Heart left ventricle (tissue), 16 donors: ENCODE measurements around the gene ATPAF2. TPM values are rescaled to one million over a fixed set of nuclear protein-coding genes. Genes with fewer than 3 reads are reported as not detected.

Source experiments
- ATAC-seq, 4 donors: fragments of 200-7000 bp; cut with Tn5 transposase; one replicate each; pipeline ENCODE4 v1.9.1; 2020 to 2022; ENCODE audit warnings: moderate library complexity in 4 of 4, mild to moderate bottlenecking in 3 of 4, moderate number of reproducible peaks in 1 of 4
- DNase-seq, 5 donors: peaks; one replicate each; pipeline ENCODE4 v3.0.0-alpha.2; 2020
- H3K27ac ChIP-seq, 12 donors: fragments of 200-600 bp; sonication (generic) in 4 of 12; one replicate each; pipeline versions ENCODE4 v1.5.0 to v1.8.0; 2016 to 2022; ENCODE audit warnings: mild to moderate bottlenecking in 2 of 12
- H3K27me3 ChIP-seq, 9 donors: fragments of 200-600 bp; sonication (generic) in 2 of 9; one replicate each; pipeline versions ENCODE4 v1.5.1 to v1.8.0; 2016 to 2022; ENCODE audit warnings: mild to moderate bottlenecking in 3 of 9
- H3K36me3 ChIP-seq, 9 donors: fragments of 200-600 bp; sonication (generic) in 2 of 9; one replicate each; pipeline versions ENCODE4 v1.5.0 to v1.8.0; 2018 to 2022; ENCODE audit warnings: mild to moderate bottlenecking in 2 of 9
- H3K4me1 ChIP-seq, 12 donors: fragments of 200-600 bp; sonication (generic) in 4 of 12; one replicate each; pipeline versions ENCODE4 v1.5.0 to v1.8.0; 2016 to 2022; ENCODE audit warnings: mild to moderate bottlenecking in 3 of 12
- H3K4me3 ChIP-seq, 12 donors: fragments of 200-600 bp; sonication (generic) in 4 of 12; one replicate each; pipeline versions ENCODE4 v1.5.0 to v1.8.0; 2017 to 2022; ENCODE audit warnings: mild to moderate bottlenecking in 9 of 12, moderate library complexity in 4 of 12
- H3K9me3 ChIP-seq, 12 donors: fragments of 200-600 bp; sonication (generic) in 4 of 12; one replicate each; pipeline versions ENCODE4 v1.5.0 to v1.8.0; 2016 to 2022; ENCODE audit warnings: mild to moderate bottlenecking in 1 of 12
- CTCF ChIP-seq, 12 donors: fragments of 200-600 bp; sonication (generic) in 4 of 12; IDR thresholded peaks; one replicate each; pipeline versions ENCODE4 v1.5.0 to v1.8.0; 2018 to 2022; ENCODE audit warnings: antibody characterized with exemption in 12 of 12, mild to moderate bottlenecking in 5 of 12
- POLR2A ChIP-seq, 2 donors: fragments of 450-650 bp; IDR thresholded peaks; one replicate each; pipeline ENCODE4 v1.6.1; 2017; ENCODE audit warnings: antibody characterized with exemption in 2 of 2, mild to moderate bottlenecking in 2 of 2, moderate library complexity in 2 of 2
- WGBS, 4 donors: extraction: QIAGEN DNeasy Blood & Tissue Kit in 2 of 4; methylation state at CpG; one replicate each; pipeline versions ENCODE4 v1.1.5 to v1.1.7; 2013 to 2018; 5-methylcytosine and 5-hydroxymethylcytosine counted together
- intact Hi-C, 10 donors: fragments of 100-400 bp; cut with DNase I; formaldehyde crosslinking; loops; one replicate each; pipeline versions ENCODE4 v1.11.1 to v1.14.2; 2022
- polyA plus RNA-seq, 2 donors: library from polyadenylated mRNA; stranded (reverse); fragments of 200-250 nt; gene quantifications; one replicate each; pipeline ENCODE4 v1.2.3, GENCODE V29; 2013
- total RNA-seq, 9 donors: library from RNA; depleted of rRNA in 2 of 9; stranded (reverse); fragments of >200 nt in 2 of 9; fragmentation: NEBNext Ultra II Directional in 3 of 9; extraction: Animal tissue kit (Norgen Biotek cat#: 25700) in 3 of 9; gene quantifications; one replicate each; pipeline versions ENCODE4 v1.1.0 to v1.2.4, GENCODE V29; 2016 to 2023
- donor health status: ischemic (EF 13 %, LVEDD 7.1; RV severe dilation, severe dysfunction).
- donor health status: healthy with polysubstance abuse.
- donor health status: DM: no; HTN: yes; CAD: no.
- donor health status: DM: no; HTN: no; CAD: no.
- donor health status: ischemic (EF 25% LVEDD 6.9; RV normal size, moderate dysfunction).
- donor health status: ischemic (EF 25% LVEDD 5.7; RV mildly dilated, moderate dysfunction).
- donor health status: healthy.
- donor health status: DM: yes; HTN: yes; CAD: no.
- donor health status: ischemic (EF 35%, LVEDD 5.7; RV mildly dilated, moderate dysfunction).
- donor health status: nonischemic (EF 11% LVEDD 7.7; RV severe dilation, severe dysfunction).
- donor health status: DM: yes; HTN: yes; CAD: no.
- donor health status: PGD.
- donor health status: ischemic (EF 29% LVEDD 5.4; RV normal size, mild dysfunction).
- donor health status: nonischemic (EF 23%, LVEDD 6.1; RV moderate dilation, normal function).

ATPAF2 gene
- total and polyA plus RNA-seq, 11 donors, result 25.6 to 51.4 (median 37.6) TPM

- no peaks in the 10 kb centered on the region for H3K9me3 ChIP-seq
- peaks cover 0 to 40% (median 19%) of the 10 kb centered on the region in 12 donors for H3K4me1 ChIP-seq
- H3K4me3 ChIP-seq, result no peak overlapping the region
- no peak for TF ChIP-seq CTCF (IDR thresholded peaks at IDR 0.05)
- no peak for TF ChIP-seq POLR2A (IDR thresholded peaks at IDR 0.05)
- WGBS, 4 donors, result 87 to 92% (median 88%) methylated on average over 3 of the region's 3 CpGs
- H3K27ac ChIP-seq, result no peak overlapping the region
- DNase-seq (no peak), ATAC-seq (no peak)
- intact Hi-C loops, result no loop called here
- peaks cover 0 to 40% (median 23%) of the 10 kb centered on the region in 9 donors for H3K36me3 ChIP-seq
- H3K27me3 ChIP-seq, result no peaks in the 10 kb centered on the region
Measured at GRCh38 chr17:18044609-18045008, 5.6 kb upstream of the ATPAF2 start.

- H3K27ac ChIP-seq, result no peak overlapping the region
- intact Hi-C loops, result no loop called here
- H3K4me1 ChIP-seq, result peaks cover 0 to 42% (median 22%) of the 10 kb centered on the region in 12 donors
- DNase-seq (no peak), ATAC-seq (no peak)
- 31 to 58% (median 48%) methylated on average over 1 of the region's 1 CpG for WGBS, 4 donors
- H3K36me3 ChIP-seq, result peaks cover 0 to 32% (median 23%) of the 10 kb centered on the region in 9 donors
- no peak overlapping the region for H3K4me3 ChIP-seq
- H3K9me3 ChIP-seq, result no peaks in the 10 kb centered on the region
- TF ChIP-seq POLR2A (IDR thresholded peaks at IDR 0.05) (no peak), CTCF (IDR thresholded peaks at IDR 0.05) (peak in 7 of 12 donors; percentile 18 to 44 (median 24))
- H3K27me3 ChIP-seq, result no peaks in the 10 kb centered on the region
Measured at GRCh38 chr17:18043491-18043890, 4.5 kb upstream of the ATPAF2 start.

- intact Hi-C loops, result no loop called here
- no peaks in the 10 kb centered on the region for H3K9me3 ChIP-seq
- TF ChIP-seq CTCF (IDR thresholded peaks at IDR 0.05) (no peak), POLR2A (IDR thresholded peaks at IDR 0.05) (no peak)
- WGBS, 4 donors, result 63 to 70% (median 66%) methylated on average over 8 of the region's 8 CpGs
- ATAC-seq (no peak), DNase-seq (no peak)
- peaks cover 0 to 30% (median 23%) of the 10 kb centered on the region in 9 donors for H3K36me3 ChIP-seq
- no peak overlapping the region for H3K27ac ChIP-seq
- peaks cover 0 to 47% (median 27%) of the 10 kb centered on the region in 12 donors for H3K4me1 ChIP-seq
- no peaks in the 10 kb centered on the region for H3K27me3 ChIP-seq
- H3K4me3 ChIP-seq, result no peak overlapping the region
Measured at GRCh38 chr17:18042983-18043382, 4.0 kb upstream of the ATPAF2 start.

GRCh38 chr17:18041776-18042175 is 2.8 kb upstream of the ATPAF2 start:
- TF ChIP-seq POLR2A (IDR thresholded peaks at IDR 0.05) (no peak), CTCF (IDR thresholded peaks at IDR 0.05) (no peak)
- Histone ChIP-seq H3K4me3 (no peak overlapping the region), H3K4me1 (peaks cover 0 to 57% (median 31%) of the 10 kb centered on the region in 12 donors), H3K9me3 (no peaks in the 10 kb centered on the region), H3K27ac (no peak overlapping the region), H3K27me3 (no peaks in the 10 kb centered on the region), H3K36me3 (peaks cover 0 to 20% (median 14%) of the 10 kb centered on the region in 9 donors)
- intact Hi-C loops, result no loop called here
- 35 to 68% (median 41%) methylated on average over 1 of the region's 1 CpG for WGBS, 4 donors
- ATAC-seq (no peak), DNase-seq (no peak)
